A549 treated with dexamethasone at 1 μM for 4 hours (cell line): Measurements from ENCODE around the gene NLRP11. TPM values are rescaled to one million over a fixed set of nuclear protein-coding genes. Genes with fewer than 3 reads are reported as not detected.

Experiments used
- total RNA-seq: library from RNA; stranded (reverse); fragments of 200-300 nt; extraction: Qiagen RNA extraction; gene quantifications from 5 replicates; pipeline ENCODE4 v1.2.3, GENCODE V29; 2022

The NLRP11 gene
- total RNA-seq, result 0.04 TPM in 1 of 5 replicates, not detected in the others

DNA sequence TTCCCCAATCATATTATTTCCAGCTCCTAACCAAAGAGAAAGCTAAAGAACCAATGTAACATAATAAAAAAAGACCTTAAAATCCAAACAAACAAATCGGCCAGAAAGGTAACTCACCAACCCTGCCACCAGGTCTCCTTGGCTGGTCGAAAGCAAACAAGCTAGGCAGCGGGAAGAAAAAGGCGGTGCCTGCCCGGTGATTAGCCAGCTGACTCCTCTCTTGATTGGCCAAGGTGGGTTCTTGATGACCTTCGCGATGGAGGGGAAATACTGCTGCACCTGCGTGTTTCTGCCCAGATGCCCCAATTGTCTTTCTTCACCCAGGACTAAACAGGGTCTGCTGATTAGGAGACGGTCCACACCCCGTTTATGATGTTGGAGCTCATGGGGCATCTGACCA lies at the start of gene NLRP11:
TSS of gene NLRP11 (minus strand) at position 154 of the 400 bp plus-strand sequence. CDS start 13,825 bp downstream, outside the sequence.

GRCh38 chr19:55836340-55836739 lies 4.5 kb upstream of the NLRP11 start, which contains the start of gene NLRP4:
NLRP4 (plus strand) TSS chr19:55836540; CDS start chr19:55852081, 15,541 bp downstream.

DNA sequence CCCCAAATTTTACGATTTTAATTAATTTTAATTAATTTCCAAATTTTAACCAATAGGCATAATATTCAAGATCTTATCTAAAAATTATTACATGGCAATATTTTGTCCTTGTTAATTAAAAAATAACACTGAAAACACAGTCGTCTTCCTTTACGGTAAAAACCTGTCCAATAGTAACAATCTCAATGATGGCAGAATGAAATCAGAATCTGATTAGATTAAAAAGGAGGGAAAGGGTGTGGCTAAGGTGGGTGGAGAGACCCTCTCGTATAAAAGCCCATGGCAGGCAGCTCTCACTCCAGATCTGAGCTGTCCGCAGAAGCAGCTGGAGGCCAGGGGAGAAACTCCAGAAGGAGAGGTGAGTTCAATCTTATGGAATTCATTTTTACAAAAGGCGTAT lies 63.0 kb downstream of the NLRP11 start, which contains the start of gene RFPL4AL1:
TSS of gene RFPL4AL1 (plus strand) at position 301 of the 400 bp plus-strand sequence. CDS start 2,687 bp downstream, outside the sequence.

GRCh38 chr19:55758797-55759196 lies 73.0 kb downstream of the NLRP11 start, which contains the start of gene RFPL4A:
RFPL4A (plus strand) TSS chr19:55759097; CDS start chr19:55761801, 2,704 bp downstream.

DNA sequence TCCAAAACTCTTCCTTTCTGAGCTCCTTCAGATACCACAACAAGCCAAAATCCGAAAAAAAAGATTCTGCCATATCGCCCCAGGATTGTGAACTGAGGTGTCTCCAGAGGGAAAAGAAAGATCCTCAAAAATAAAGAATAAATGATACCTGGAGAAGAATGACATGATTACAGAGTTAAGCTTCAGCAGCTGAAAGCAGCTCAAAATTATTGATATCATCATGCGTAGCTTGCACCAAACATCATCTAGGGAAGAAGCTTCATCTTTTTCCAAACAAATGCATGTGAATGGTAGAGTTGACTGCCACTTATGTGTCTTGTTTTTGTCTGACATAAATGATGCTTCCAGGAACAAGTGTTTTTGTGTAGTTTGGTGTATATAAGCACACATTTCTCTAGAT lies 93.5 kb downstream of the NLRP11 start, which contains the start of gene NLRP9:
TSS of gene NLRP9 (minus strand) at position 101 of the 400 bp plus-strand sequence. CDS start at position 73, 28 bp downstream.

Other genes starting within 250 kb of the NLRP11 start
- gene FIZ1, start 232.5 kb downstream of the NLRP11 start, total RNA-seq, result 17.4 to 26.1 TPM (median 24.0 TPM) in 5 replicates
- 12.1 to 17.2 TPM (median 16.1 TPM) in 5 replicates for gene ZNF524, start 231.7 kb downstream of the NLRP11 start, total RNA-seq
- gene ZNF865, start 226.4 kb downstream of the NLRP11 start, total RNA-seq, result 6.8 to 13.4 TPM (median 11.9 TPM) in 5 replicates
- gene ZNF784, start 207.4 kb downstream of the NLRP11 start, total RNA-seq, result 4.7 to 6.7 TPM (median 5.4 TPM) in 5 replicates
- 26.5 to 51.9 TPM (median 48.8 TPM) in 5 replicates for gene ZNF580, start 191.0 kb downstream of the NLRP11 start, total RNA-seq
- 37.3 to 44.0 TPM (median 42.8 TPM) in 5 replicates for gene ZNF581, start 188.3 kb downstream of the NLRP11 start, total RNA-seq
- gene CCDC106, start 183.8 kb downstream of the NLRP11 start, total RNA-seq, result 12.0 to 20.4 TPM (median 19.0 TPM) in 5 replicates
- gene U2AF2, start 177.0 kb downstream of the NLRP11 start, total RNA-seq, result 234 to 285 TPM (median 273 TPM) in 5 replicates
- gene EPN1, start 156.8 kb downstream of the NLRP11 start, total RNA-seq, result 121 to 214 TPM (median 210 TPM) in 5 replicates
- not detected in 5 replicates for gene NLRP9, start 93.6 kb downstream of the NLRP11 start, total RNA-seq
- gene RFPL4A, start 72.9 kb downstream of the NLRP11 start, total RNA-seq, result 0.61 to 1.2 TPM (median 0.88 TPM) in 5 replicates
- gene RFPL4AL1, start 62.9 kb downstream of the NLRP11 start, total RNA-seq, result 0.12 to 0.13 TPM in 2 of 5 replicates, not detected in the others
- gene NLRP4, start 4.5 kb upstream of the NLRP11 start, total RNA-seq, result not detected in 5 replicates
- gene NLRP13, start 100.3 kb upstream of the NLRP11 start, total RNA-seq, result not detected in 5 replicates
- gene NLRP8, start 115.8 kb upstream of the NLRP11 start, total RNA-seq, result not detected in 5 replicates
- 0.03 to 0.08 TPM (median 0.07 TPM) in 5 replicates for gene NLRP5, start 154.8 kb upstream of the NLRP11 start, total RNA-seq